Left lobe of liver (tissue), 2 donors: ENCODE measurements around the gene RABL2B. TPM values are rescaled to one million over a fixed set of nuclear protein-coding genes. Genes with fewer than 3 reads are reported as not detected.

ENCODE experiments used
- ATAC-seq: fragments of 200-7000 bp; cut with Tn5 transposase; one replicate; pipeline ENCODE4 v1.9.1; 2020; ENCODE audit warnings: mild to moderate bottlenecking, moderate library complexity
- DNase-seq: peaks from one replicate; pipeline ENCODE4 v3.0.0-alpha.2; 2020; ENCODE audit warnings: low spot score
- total RNA-seq: library from RNA; stranded (reverse); gene quantifications from one replicate; pipeline ENCODE4 v1.2.1, GENCODE V29; 2021
- donor health status: DM: no; HTN: no; CAD: no; lungs with moderate emphysema.
- donor health status: DM: no; HTN: yes; CAD: no.

Gene RABL2B
- total RNA-seq, 1 donor from 2014 or later = 11.1 TPM

- ATAC-seq (no peak), DNase-seq (no peak)
Measured at GRCh38 chr22:50724616-50725015, 58.8 kb downstream of the RABL2B start.

- DNase-seq (no peak), ATAC-seq (no peak)
Measured at GRCh38 chr22:50723991-50724390, 59.4 kb downstream of the RABL2B start.

GRCh38 chr22:50722716-50723428 lies 60.6 kb downstream of the RABL2B start:
- ATAC-seq (no peak), DNase-seq (no peak)

GRCh38 chr22:50722048-50722701 lies 61.3 kb downstream of the RABL2B start:
- ATAC-seq (no peak), DNase-seq (no peak)

GRCh38 chr22:50721257-50721844 lies 62.1 kb downstream of the RABL2B start:
- DNase-seq = no peak
- ATAC-seq = peak; percentile 8

- no peak for DNase-seq
- peak; percentile 3 for ATAC-seq
Measured at GRCh38 chr22:50720301-50721256, 62.9 kb downstream of the RABL2B start.

GRCh38 chr22:50719814-50720300 lies 63.6 kb downstream of the RABL2B start:
- ATAC-seq (no peak), DNase-seq (no peak)

- no peak for DNase-seq
Measured at GRCh38 chr22:50718352-50718709, 65.1 kb downstream of the RABL2B start.

GRCh38 chr22:50717709-50718351 lies 65.6 kb downstream of the RABL2B start:
- no peak for ATAC-seq
- no peak for DNase-seq

More at GRCh38 chr22:50718352-50718709, 65.1 kb downstream of the RABL2B start:
- ATAC-seq = no peak

Other genes starting within 250 kb of the RABL2B start
- gene KLHDC7B, start 237.7 kb downstream of the RABL2B start, total RNA-seq = 0.05 TPM
- gene SYCE3, start 220.7 kb downstream of the RABL2B start, total RNA-seq = 0.45 TPM
- 24.7 TPM for gene CPT1B, start 205.2 kb downstream of the RABL2B start, total RNA-seq
- gene CHKB, start 200.8 kb downstream of the RABL2B start, total RNA-seq = 32.6 TPM
- 0.53 TPM for gene MAPK8IP2, start 182.8 kb downstream of the RABL2B start, total RNA-seq
- gene ARSA, start 155.5 kb downstream of the RABL2B start, total RNA-seq = 49.0 TPM
- gene SHANK3, start 110.8 kb downstream of the RABL2B start, total RNA-seq = 22.8 TPM
- gene ACR, start 45.4 kb downstream of the RABL2B start, total RNA-seq = 0.83 TPM